ENCODE measurements around the gene TPM1. TPM values are rescaled to one million over a fixed set of nuclear protein-coding genes. Genes with fewer than 3 reads are reported as not detected.

TPM1 gene
- total and polyA plus RNA-seq, 7 donors = 1,097 to 5,131 (median 2,822) TPM

DNA sequence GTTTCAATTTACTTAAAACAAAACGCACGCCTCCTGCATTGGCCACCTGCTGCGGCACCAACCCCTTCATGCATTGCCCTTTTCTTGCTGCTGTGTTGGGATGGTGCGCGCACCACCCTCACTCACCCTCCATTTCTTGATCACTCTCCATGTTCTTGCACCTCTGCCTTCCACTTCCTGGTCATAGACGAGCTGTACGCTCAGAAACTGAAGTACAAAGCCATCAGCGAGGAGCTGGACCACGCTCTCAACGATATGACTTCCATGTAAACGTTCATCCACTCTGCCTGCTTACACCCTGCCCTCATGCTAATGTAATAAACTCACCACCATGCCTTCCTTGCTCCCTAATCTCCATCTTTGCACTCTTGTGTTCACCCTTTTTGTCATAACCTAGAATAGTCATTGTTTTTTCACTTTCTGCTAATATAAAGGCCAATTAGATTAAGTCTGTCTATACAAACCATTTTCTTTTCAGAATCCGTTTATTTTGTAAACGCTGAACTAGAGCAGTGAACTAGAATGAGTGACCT lies 21.4 kb downstream of the TPM1 start:
- H3K27ac ChIP-seq = no peak overlapping the region
- DNase-seq = no peak
- 92 to 95% (median 94%) methylated on average over 13 of the region's 13 CpGs for WGBS, 3 donors

DNA sequence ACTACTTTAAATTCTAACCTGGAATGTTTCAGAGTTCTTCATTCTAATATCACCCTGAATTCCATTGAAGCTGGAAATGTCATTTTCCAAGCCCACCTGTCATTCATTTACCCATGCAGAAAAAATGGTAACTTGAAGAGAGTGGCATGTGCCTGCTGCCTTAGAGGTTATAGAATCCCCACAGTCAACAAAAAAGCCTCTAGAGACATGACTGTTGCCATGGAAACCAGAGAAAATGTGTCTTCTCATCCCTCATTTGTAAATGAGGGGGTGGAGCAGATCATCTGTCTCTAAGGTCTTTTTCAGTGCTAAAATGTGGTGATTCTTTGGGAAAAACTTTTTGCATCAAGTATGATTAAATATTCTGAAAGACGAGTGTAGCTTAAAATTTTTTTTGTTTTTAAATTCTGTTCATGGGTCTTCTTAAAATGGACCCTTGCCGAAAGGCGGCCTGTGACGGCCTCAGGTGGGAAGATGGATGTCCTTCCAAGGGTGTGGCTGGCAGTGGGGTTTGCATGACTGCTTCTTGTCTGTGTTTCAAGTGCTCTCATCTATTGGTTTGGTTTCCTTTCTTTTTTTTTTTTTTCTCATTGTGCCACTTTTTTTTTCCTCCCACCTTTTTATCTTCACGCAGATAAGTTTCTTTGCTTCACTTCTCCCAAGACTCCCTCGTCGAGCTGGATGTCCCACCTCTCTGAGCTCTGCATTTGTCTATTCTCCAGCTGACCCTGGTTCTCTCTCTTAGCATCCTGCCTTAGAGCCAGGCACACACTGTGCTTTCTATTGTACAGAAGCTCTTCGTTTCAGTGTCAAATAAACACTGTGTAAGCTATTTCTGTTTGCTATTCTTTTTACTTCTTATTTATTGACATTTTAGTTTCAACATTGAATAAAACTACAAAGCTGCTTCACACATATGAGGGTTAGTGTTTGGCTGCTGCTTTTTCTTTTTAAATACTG lies 23.0 kb downstream of the TPM1 start:
- TF ChIP-seq, protein P1, sequence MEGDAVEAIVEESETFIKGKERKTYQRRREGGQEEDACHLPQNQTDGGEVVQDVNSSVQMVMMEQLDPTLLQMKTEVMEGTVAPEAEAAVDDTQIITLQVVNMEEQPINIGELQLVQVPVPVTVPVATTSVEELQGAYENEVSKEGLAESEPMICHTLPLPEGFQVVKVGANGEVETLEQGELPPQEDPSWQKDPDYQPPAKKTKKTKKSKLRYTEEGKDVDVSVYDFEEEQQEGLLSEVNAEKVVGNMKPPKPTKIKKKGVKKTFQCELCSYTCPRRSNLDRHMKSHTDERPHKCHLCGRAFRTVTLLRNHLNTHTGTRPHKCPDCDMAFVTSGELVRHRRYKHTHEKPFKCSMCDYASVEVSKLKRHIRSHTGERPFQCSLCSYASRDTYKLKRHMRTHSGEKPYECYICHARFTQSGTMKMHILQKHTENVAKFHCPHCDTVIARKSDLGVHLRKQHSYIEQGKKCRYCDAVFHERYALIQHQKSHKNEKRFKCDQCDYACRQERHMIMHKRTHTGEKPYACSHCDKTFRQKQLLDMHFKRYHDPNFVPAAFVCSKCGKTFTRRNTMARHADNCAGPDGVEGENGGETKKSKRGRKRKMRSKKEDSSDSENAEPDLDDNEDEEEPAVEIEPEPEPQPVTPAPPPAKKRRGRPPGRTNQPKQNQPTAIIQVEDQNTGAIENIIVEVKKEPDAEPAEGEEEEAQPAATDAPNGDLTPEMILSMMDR (IDR thresholded peaks at IDR 0.05) = no peak
- Histone ChIP-seq H3K27me3 (ENCODE audit: insufficient read depth in 3 of 3, low read length in 2 of 3) (no peaks in the 10 kb centered on the region), H3K9me3 (no peaks in the 10 kb centered on the region), H3K4me1 (peaks cover 16% of the 10 kb centered on the region), H3K36me3 (ENCODE audit: insufficient read depth in 1 of 2, low read depth in 1 of 2) (peaks cover 14 to 84% of the 10 kb centered on the region in 2 donors), H3K27ac (no peak overlapping the region), H3K4me3 (no peak overlapping the region)
- 74 to 90% (median 78%) methylated on average over 8 of the region's 8 CpGs for WGBS, 3 donors
- intact Hi-C loops (cut with DNase I) = no loop called here
- ATAC-seq (no peak), DNase-seq (no peak)

More for the DNA sequence above, 21.4 kb downstream of the TPM1 start:
- intact Hi-C loops (cut with DNase I) = no loop called here
- H3K4me3 ChIP-seq = no peak overlapping the region
- H3K36me3 ChIP-seq (ENCODE audit: insufficient read depth in 1 of 2, low read depth in 1 of 2) = peaks cover 20 to 92% of the 10 kb centered on the region in 2 donors
- H3K27me3 ChIP-seq (ENCODE audit: insufficient read depth in 3 of 3, low read length in 2 of 3) = no peaks in the 10 kb centered on the region
- H3K4me1 ChIP-seq = peaks cover 20% of the 10 kb centered on the region
- ATAC-seq = no peak
- TF ChIP-seq, protein P1 (IDR thresholded peaks at IDR 0.05) = no peak
- H3K9me3 ChIP-seq = no peaks in the 10 kb centered on the region

DNA sequence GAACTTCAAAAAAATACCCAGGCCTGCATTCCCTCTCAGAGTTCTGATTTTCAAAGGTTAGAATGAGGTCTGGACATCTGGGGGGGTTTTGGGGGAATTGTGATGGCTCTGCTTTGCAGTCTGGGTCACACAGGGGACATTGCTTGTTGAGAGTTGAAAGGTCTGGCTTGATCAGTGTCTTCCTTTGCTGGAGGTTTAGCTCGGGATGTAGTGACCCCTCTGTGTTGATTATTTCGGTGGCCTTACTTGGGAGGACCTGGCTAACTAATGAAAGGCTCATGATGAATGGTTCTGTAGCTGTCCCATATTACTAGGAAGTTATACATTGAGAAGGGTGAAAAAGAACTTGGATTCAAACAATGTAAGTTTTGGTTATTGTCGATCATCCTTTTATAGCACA lies 23.7 kb downstream of the TPM1 start:
- Histone ChIP-seq H3K27me3 (ENCODE audit: insufficient read depth in 3 of 3, low read length in 2 of 3) (no peaks in the 10 kb centered on the region), H3K9me3 (no peaks in the 10 kb centered on the region), H3K27ac (no peak overlapping the region), H3K4me3 (no peak overlapping the region), H3K4me1 (peaks cover 12% of the 10 kb centered on the region), H3K36me3 (ENCODE audit: insufficient read depth in 1 of 2, low read depth in 1 of 2) (peaks cover 14 to 83% of the 10 kb centered on the region in 2 donors)
- no peak for DNase-seq
- ATAC-seq = no peak
- 74 to 78% (median 75%) methylated on average over 3 of the region's 3 CpGs for WGBS, 3 donors
- intact Hi-C loops (cut with DNase I) = no loop called here
- TF ChIP-seq, protein P1 (IDR thresholded peaks at IDR 0.05) = no peak

DNA sequence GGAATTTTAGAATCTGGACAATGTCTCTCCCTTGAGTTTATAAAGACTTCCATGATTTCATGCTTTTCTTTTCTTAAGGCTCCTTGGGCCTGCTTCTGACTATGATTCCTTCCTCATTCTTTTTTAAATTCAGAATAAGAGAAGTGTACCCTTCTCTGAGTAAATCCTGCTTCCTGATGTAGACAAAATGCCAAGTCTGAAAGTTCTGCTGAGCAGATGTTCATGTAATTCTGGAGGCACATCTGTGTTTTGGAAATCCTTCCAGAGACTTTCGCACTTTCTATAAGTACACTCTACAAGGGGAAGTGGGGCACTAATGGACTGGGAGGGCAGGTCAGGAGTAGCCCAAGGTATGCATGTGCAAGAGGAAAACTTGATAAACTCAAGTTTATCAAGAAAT lies 24.8 kb downstream of the TPM1 start:
- no peaks in the 10 kb centered on the region for H3K9me3 ChIP-seq
- no peaks in the 10 kb centered on the region for H3K27me3 ChIP-seq (ENCODE audit: insufficient read depth in 3 of 3, low read length in 2 of 3)
- ATAC-seq = no peak
- H3K36me3 ChIP-seq (ENCODE audit: insufficient read depth in 1 of 2, low read depth in 1 of 2) = peaks cover 6 to 75% of the 10 kb centered on the region in 2 donors
- intact Hi-C loops (cut with DNase I) = no loop called here
- WGBS, 3 donors = 84 to 97% (median 87%) methylated on average over 1 of the region's 1 CpG
- DNase-seq = no peak
- no peak overlapping the region for H3K4me3 ChIP-seq
- H3K4me1 ChIP-seq = peaks cover 12% of the 10 kb centered on the region
- TF ChIP-seq, protein P1 (IDR thresholded peaks at IDR 0.05) = no peak
- peak overlapping the region; percentile 65 for H3K27ac ChIP-seq
